Kidney (tissue), 2 donors: ENCODE measurements around the gene MASP1. TPM values are rescaled to one million over a fixed set of nuclear protein-coding genes. Genes with fewer than 3 reads are reported as not detected.

ENCODE experiments used
- polyA plus RNA-seq: library from polyadenylated mRNA; stranded (reverse); fragments of 350-450 nt; fragmentation: Illumina TruSeq; extraction: RNeasy Lipid Tissue Mini Kit (QIAGEN cat#74804); gene quantifications from one replicate; pipeline ENCODE4 v1.2.3, GENCODE V29; 2014; ENCODE audit warnings: low read depth, low replicate concordance; ENCODE audit not compliant: insufficient read depth
- total RNA-seq: library from RNA; stranded (reverse); fragmentation: NEBNext Ultra II Directional; extraction: Animal tissue kit (Norgen Biotek cat#: 25700); gene quantifications from one replicate; pipeline ENCODE4 v1.2.1, GENCODE V29; 2021
- donor health status: DM: yes; HTN: yes; CAD: no.

MASP1 gene
- total and polyA plus RNA-seq, 2 donors from 2014 or later = 2.8 to 4.8 TPM

Other genes starting within 250 kb of the MASP1 start
- gene RPL39L, start 152.2 kb downstream of the MASP1 start, total RNA-seq = 5.7 TPM
- 10.9 TPM for gene RPL39L, start 152.2 kb downstream of the MASP1 start, polyA plus RNA-seq
- not detected for gene RTP1, start 94.3 kb downstream of the MASP1 start, total RNA-seq
- gene RTP1, start 94.3 kb downstream of the MASP1 start, polyA plus RNA-seq = not detected
- gene RTP4, start 76.6 kb upstream of the MASP1 start, total RNA-seq = 8.4 TPM
- 5.4 TPM for gene RTP4, start 76.6 kb upstream of the MASP1 start, polyA plus RNA-seq